Stimulated activated CD4-positive, alpha-beta T cell treated with anti-CD3 and anti-CD28 coated beads, Interleukin-15, amount 100 ng/mL, for 48 hours (primary cell): ENCODE measurements around the gene MSANTD1.

Source experiments
- DNase-seq, 2 donors: peaks; one replicate each; pipeline ENCODE4 v3.0.0-alpha.2; 2020; ENCODE audit warnings: low read depth in 2 of 2

Gene MSANTD1

GRCh38 chr4:3232871-3233271, 16.1 kb upstream of the MSANTD1 start:
- no peak for DNase-seq

DNA sequence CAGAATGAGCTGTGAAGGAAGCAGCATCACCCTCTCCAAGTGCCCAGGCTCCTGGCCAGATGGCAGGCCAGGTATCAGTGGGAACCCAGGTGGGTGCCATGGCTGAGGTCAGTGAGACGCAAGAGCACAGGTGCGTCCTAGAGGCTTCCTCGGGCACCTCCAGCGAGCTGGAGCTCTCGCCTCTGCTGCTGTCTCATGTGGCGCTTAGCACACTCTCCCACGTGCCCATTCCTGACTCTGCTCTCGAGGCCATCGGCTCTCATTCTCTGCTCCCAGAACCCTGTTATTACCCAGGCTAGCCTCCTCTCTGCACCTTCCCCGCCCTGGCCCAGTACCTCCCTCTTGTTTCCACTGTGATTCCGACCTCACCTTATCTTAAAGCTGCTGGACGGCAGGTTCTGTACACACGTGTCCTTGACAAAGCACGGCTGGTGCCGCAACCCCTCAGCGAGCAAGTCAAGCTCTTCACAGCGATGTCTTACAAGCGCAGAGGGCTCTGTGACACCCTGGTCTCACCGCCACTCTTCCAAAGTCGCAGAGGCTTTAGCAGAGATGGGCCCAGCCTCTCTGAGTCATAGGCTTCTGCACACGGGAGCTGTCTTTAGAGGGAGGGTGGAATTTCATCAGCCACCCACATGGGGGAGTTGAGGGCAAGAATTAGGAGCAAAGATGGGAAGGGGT, 15.4 kb upstream of the MSANTD1 start:
- no peak for DNase-seq

DNA sequence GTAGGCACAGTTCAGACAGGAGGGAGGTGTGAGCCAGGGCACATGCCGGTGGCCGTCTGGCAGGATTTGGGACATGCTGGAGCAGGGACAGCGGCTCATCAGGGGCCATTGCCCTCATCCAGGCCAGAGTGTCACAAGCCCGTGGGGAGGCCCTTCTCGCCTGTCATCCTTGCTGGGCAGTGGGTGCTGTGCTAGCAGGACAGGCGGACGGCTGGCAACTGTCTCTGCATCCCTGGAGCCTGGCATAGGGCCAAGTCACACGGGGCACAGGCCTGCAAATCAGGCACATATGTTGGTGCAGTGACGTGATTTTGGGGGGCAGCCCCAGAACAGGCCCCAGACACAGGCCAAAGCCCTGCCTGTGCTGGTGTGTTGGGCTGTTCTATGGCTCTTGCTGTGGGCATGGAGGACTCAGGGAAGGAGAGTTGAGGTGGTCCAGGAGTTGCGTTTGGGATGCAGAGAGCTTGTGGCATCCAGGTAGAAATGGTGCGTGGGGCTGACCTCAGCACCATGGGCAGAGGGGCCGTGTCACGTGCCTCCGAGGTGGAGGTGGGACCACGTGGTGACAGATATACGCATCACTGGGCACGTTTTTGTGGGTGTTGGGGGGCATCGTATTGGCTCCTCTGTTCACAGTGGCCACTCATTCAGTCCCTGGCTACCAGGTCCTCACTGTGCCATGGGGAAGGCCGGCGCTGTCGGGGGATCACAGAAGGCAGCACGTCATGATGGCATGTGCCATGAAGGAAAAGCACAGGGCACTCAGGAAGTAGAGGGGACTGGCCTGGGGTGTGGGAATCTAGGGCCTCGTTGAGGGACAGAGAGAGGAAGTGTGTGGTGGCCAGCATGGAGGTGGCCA, 14.6 kb upstream of the MSANTD1 start:
- no peak for DNase-seq

- no peak for DNase-seq
Observed at GRCh38 chr4:3235030-3235345, 14.0 kb upstream of the MSANTD1 start.

GRCh38 chr4:3235581-3235980, 13.4 kb upstream of the MSANTD1 start:
- DNase-seq = no peak

DNA sequence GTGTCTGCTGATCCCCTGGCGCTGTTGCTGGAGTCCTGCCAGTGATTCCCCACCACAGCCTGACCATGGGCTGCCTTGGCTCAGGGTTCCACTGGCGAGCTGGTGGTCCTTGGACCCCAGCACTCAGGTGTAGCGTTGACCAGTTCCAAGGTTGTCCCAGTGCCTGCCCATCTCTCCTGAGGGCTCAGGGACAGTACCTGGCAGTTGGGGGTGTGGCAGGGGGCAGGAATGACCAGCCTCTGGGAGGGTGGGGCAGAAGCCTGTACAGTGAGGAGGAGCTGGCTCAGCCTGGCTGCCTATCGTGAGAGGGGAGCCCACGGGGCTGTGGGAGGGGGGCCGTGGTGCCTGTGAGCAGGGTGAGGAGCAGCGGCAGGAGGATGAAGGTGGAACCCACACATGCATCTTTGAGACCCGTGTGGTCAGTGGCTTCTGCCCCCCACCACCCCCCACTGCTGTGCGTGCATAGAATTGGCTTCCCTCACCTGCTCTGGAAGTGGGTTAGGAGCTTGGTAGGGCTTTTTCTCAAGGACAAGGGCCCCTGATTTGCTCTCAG, 12.6 kb upstream of the MSANTD1 start:
- no peak for DNase-seq

- DNase-seq = no peak
Observed at GRCh38 chr4:3237266-3237665, 11.7 kb upstream of the MSANTD1 start.

- DNase-seq = no peak
Observed at GRCh38 chr4:3237712-3238560, 11.0 kb upstream of the MSANTD1 start.

DNA sequence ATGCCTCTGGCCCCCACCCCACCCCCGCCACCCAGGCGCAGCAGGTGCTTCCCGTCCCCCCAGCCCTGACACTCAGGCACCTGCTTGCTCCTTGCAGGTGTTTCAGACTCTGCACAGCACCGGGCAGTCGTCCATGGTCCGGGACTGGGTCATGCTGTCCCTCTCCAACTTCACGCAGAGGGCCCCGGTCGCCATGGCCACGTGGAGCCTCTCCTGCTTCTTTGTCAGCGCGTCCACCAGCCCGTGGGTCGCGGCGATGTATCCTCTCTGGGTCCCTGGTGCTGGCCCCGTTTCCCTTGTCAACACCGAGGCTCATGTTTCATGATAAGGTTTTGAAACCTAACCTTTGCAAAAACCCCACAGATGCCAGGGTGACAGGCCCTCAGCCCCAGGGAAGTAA, 10.2 kb upstream of the MSANTD1 start:
- no peak for DNase-seq

- DNase-seq = no peak
Observed at GRCh38 chr4:3239303-3239702, 9.7 kb upstream of the MSANTD1 start.

GRCh38 chr4:3239998-3240920, 8.7 kb upstream of the MSANTD1 start:
- no peak for DNase-seq

GRCh38 chr4:3240936-3241522, 7.9 kb upstream of the MSANTD1 start:
- DNase-seq = no peak

DNA sequence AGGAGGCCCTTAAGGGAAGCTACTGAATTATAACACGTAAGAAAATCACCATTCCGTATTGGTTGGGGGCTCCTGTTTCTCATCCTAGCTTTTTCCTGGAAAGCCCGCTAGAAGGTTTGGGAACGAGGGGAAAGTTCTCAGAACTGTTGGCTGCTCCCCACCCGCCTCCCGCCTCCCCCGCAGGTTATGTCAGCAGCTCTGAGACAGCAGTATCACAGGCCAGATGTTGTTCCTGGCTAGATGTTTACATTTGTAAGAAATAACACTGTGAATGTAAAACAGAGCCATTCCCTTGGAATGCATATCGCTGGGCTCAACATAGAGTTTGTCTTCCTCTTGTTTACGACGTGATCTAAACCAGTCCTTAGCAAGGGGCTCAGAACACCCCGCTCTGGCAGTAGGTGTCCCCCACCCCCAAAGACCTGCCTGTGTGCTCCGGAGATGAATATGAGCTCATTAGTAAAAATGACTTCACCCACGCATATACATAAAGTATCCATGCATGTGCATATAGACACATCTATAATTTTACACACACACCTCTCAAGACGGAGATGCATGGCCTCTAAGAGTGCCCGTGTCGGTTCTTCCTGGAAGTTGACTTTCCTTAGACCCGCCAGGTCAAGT, 6.9 kb upstream of the MSANTD1 start:
- no peak for DNase-seq

- DNase-seq = no peak
Observed at GRCh38 chr4:3243136-3243780, 5.7 kb upstream of the MSANTD1 start.

DNA sequence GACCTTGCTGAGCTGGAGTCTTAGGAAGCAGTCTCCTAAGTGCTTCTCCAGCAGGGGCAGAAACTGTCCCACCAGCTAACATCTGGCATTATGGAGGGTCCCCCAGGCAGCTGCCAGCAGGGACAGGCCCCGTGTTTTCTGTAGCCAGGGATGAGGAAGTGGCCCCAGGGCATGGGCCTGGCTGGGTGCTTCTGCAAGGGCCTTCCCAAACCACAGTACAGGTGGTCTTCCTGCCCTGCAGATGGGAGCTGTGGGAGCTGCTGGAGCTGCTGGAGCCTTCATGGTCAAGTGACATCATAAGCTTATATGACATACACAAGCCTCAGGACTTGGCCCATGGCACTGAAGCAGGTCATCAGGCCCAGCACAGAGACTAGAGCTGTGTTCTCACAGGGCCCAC, 5.0 kb upstream of the MSANTD1 start:
- DNase-seq = no peak

- DNase-seq = no peak
Observed at GRCh38 chr4:3244747-3245146, 4.2 kb upstream of the MSANTD1 start.

DNA sequence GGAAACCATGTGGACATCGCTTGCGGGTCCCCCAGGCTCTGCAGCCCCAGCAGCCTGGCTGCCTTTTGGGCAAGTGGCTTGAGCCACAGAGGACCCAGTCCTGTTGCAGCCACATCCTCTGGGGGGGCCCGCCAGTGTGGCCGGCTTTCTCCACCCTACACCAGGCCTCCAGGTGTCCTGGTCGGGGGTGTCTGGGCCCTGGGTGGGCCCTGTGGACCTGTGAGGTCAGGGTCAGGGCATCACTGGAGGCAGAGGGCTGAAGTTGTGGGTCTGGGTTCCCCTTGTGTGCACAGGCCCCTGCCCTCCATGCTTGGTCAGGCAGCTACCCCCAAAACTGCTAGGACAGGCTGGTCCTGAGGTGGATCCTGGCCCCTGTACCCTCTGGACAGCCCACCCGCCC, 3.3 kb upstream of the MSANTD1 start:
- no peak for DNase-seq

- no peak for DNase-seq
Observed at GRCh38 chr4:3246458-3247398, 2.2 kb upstream of the MSANTD1 start.
